C1 segment of cervical spinal cord (tissue), 14 donors: ENCODE results near the gene PRICKLE1.
A peak's percentile ranks its signal among the peaks of the same experiment; 100 is the strongest.

Experiments
- DNase-seq, 14 donors: peaks; one replicate each; lab custom pipeline; 2025; lab: John Stamatoyannopoulos, UW

PRICKLE1 gene

GRCh38 chr12:42588524-42589464 lies 752 bp downstream of the PRICKLE1 start:
- peak in 7 of 14 donors; percentile 5 to 65 (median 23) for DNase-seq

GRCh38 chr12:42587601-42588523 lies 1.7 kb downstream of the PRICKLE1 start:
- DNase-seq, result peak in 1 of 14 donors; percentile 69

DNA sequence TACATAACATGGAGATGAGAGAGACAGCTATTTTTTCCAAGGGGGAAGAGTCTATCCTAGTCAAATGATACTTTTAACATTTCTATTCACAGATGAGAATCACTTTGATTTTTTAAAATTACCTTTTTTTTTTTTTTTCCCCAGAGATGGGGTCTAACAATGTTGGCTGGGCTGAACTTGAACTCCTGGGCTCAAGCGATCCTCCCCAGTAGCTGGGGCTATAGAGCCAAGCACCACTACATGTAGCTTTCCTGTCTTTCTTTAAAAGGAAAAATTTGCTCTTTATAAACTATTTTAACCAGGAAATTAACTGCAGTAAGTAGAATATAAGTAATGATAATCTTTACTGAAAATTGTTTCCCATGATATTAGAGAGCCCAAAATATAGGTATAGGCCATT lies 3.3 kb downstream of the PRICKLE1 start:
- no peak for DNase-seq

DNA sequence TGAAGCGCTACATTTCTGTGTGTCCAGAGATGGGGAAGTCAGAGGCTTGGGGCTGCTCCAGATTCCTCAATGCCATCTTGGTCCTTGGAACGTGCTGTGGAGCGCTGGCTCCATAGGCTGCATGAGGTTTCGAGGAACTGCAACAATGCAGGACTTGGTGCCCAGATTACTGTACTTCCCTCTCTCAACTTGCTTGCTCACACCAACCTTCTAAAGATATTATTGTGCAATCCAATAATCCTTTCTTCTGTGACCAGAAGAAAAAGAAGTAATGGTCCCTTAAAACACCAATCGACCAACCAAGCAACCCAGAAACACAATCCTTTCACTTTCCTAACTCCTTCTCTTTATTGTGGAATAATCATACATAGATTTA lies 3.7 kb downstream of the PRICKLE1 start:
- no peak for DNase-seq

DNA sequence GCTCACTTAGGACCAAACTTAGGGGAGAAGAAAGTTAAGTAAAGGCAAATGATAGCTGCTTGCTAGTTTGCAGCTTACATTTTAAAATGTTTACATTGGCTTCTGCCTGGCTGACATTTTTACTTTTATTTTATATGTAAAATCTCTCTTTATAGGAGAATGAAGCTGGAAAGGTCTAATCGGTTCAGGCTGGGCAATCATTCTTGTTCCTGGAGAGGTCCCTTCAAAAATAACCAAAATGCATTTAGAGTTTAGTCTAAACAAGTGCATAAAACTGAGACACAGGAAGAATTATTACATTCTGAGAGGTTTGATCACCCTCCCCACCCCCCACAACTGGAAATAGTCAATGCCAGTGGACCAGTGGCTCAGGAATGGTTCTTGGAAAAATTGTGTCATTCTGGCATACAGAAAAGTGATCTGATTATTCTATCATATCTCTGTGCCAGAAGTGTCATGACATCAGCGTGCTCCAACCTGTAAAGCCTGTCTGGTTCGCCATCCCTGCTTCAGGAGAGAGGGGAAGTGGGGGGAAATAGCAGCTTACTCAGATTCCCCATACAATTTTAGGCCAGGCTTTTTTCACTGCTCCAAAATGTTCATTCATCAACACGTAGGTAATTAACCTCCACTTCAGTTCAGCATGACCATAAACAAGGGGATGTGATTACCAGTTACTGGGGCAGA lies 4.2 kb downstream of the PRICKLE1 start:
- DNase-seq, result no peak

DNA sequence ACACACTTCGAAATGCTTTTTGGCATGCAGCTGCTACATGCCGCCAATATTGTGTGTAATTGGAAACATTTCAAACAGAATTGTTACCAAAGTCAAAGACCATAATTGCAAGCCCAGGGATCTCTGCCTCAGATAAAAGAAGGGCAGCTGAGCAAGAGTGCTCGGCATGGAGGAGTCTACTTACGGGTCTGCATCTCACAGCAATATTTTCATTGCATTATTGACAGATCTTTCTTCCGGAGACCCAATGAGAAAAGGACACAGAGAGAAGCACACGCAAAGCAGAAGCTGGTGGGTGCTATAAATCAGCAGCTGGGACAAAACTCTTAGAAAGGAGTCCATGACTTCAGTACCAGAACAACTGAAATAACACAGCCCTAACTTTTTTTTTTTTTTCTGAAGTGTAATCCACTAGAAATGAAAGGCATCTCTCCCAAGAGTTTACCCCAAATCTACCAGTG lies 4.9 kb downstream of the PRICKLE1 start:
- DNase-seq, result no peak

GRCh38 chr12:42583016-42583415 lies 6.5 kb downstream of the PRICKLE1 start:
- no peak for DNase-seq

DNA sequence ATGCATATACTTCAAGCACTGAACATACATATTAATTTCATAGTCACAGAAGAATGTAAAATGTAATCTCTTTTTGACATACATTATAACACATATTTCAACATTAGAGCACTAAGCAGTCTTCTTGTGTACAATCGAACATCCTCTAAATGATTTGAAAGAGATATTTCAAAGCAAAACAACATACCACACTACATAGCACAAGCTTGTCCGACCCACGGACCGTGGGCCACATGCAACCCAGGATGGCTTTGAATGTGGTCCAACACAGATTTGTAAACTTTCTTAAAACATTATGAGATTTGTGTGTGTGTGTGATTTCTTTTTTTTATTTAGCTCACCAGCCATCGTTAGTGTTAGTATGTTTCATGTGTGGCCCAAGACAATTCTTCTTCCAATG lies 7.0 kb downstream of the PRICKLE1 start:
- no peak for DNase-seq

- DNase-seq, result no peak
These were observed 7.5 kb downstream of the PRICKLE1 start for GRCh38 chr12:42582050-42582449.

- no peak for DNase-seq
These were observed 13.2 kb downstream of the PRICKLE1 start for GRCh38 chr12:42576374-42576773.

DNA sequence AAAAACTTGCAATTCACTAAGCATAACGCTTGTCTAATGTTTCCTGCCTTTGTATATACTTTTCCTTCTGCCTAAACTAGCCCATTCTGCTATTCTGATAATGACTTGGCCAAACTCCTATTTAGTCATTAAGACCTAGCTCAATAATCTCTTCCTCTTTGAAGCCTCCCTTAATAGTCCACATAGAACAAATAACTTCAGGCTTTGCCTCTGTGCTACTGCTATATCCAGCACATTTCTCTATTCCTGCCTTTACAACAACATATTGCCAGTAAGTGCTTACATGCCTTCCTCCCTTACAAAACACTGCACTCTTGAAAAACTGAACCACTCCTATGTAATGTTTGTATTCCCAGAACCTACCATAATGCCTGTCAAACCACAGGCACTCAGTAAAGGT lies 13.8 kb downstream of the PRICKLE1 start:
- no peak for DNase-seq

DNA sequence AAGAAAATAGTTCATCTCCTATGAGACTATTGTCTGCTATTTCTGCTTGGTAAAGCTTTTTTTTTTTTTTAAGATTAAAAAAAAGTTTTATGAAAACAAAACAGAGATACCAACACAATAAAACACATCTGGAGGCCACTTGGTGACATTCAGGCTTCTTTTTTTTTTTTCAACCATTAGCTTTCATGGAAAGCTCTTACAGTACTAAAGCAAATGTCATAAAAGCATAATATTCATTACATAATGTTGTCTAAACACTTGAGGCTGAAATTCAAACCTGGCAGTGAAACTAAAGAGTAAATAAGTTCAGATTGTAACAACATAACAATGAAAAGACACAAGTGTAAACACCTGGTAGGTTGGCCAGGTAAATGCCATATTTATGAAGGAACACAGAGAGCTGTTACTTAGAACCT lies 14.7 kb downstream of the PRICKLE1 start:
- no peak for DNase-seq

DNA sequence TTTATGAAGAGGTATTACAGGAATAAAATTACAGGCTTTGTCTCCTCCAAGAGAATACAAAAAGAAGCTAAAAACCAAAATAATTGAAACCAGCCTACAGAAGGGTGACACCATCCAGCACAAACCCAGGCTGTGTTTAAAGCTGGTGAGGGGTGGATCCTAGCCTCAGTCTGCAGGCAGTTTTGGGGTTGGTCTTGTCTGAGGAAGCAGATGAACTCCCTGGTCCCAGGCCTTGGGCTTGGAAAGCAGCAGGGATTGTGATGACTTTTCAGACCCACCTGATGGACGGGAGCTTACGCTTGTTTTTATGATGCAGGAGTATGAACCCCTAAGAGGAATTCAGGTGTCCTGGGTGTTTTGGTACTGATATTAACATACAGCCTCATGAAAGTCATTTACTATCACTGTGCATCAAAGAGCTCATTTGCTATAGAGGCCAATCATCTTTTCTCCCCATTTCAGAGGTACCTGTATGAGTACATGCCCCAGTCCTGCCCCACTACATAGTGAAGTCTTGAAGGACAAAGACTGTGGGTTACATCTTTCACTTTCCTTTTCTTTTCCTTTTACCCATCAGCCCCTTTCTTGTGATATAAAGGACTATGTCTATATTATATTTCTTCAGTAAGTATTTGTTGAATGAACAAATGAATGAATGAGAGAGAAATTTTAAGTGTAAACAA lies 18.1 kb downstream of the PRICKLE1 start:
- DNase-seq, result no peak

GRCh38 chr12:42570076-42570475 lies 19.5 kb downstream of the PRICKLE1 start:
- DNase-seq, result no peak

DNA sequence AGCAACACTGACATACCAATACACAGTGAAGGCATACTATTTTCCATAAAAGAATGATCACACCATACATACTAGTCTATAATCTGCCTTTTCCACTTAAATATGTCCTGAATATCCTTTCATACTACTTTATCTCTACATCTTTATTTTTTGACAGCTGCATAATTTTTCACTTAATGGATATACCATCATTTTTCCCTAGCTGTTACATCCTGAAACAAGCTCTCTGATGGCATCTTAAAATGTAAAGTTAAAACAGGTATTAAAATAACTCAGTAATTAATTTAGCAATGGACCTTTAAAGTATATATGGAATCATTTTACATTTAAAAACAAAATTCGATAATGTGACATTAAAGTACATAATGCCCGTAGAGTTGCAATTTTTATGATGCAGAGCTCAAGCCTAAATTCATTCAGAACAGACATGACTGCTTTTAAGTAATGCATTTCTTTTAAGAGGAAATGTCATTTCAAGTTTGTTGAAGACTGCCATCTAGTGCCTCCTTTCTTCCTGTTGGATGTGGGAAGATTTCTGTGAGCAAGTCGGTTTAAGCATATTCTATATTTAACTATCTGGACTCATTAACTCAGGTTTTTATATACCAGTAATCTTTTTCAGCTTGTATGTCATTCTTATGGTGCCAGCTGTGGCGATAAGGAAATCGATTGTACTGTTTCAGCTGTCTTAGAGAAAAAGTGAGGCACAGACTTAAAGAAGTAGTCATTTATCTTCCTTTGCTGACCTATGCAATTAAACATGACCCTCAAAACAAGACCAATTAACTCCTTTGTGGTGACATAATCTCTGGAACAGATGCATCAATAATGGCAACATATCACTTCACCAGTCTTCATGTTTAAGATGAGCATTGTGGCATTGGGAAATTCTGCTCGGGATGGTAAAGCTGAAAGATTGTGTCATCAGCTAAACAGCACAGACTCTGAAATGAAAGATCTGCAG lies 20.3 kb downstream of the PRICKLE1 start:
- no peak for DNase-seq

DNA sequence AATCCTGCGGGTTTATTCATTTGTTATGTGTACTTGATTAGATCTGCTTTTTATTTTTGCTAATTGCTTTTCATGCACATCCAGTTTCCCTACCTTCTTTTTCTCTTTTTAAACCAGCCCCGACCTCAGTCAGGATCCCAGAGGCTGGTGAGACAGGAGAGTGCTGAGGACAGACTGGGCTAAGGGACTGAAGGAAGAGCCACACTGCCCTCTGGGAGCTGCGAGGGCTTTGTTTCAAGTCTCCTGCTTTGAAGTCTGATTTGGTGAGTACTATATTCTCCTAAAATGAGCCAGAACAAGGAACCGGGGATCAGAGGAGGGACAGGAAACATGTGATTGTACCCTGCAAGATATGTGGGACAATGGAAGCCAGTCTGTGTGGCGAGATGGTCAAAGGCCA lies 23.9 kb downstream of the PRICKLE1 start:
- DNase-seq, result no peak

- DNase-seq, result no peak
These were observed 24.6 kb downstream of the PRICKLE1 start for GRCh38 chr12:42564996-42565395.

DNA sequence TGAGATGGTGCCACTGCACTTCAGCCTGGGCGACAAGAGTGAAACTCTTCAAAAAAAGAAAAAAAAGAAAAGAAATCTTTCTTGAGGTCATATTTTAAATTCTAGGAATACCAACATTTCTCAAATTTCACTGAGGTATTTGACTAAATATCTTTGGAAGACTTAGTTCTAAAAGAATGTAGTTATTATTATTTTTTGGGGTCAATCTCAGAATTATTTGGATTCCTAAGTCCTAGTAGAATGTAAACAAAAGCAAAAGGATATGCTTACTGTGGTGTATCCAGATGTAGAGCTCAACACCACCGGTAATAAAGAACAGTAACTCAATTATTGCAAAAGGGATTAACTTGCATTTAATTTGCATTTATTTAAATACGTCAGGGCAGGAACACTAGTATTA lies 25.0 kb downstream of the PRICKLE1 start:
- no peak for DNase-seq

- DNase-seq, result no peak
These were observed 28.6 kb downstream of the PRICKLE1 start for GRCh38 chr12:42560977-42561376.

- DNase-seq, result no peak
These were observed 31.9 kb downstream of the PRICKLE1 start for GRCh38 chr12:42557586-42558172.
